GM12873 (cell line): ENCODE results near the gene PKNOX1.

Source experiments
- TF ChIP-seq, protein P1 (sequence below): IDR thresholded peaks from 2 replicates; pipeline ENCODE4 v1.5.1; 2012; ENCODE audit warnings: low read depth, mild to moderate bottlenecking, moderate library complexity, low read length, control low read depth; ENCODE audit not compliant: insufficient read depth; ENCODE audit errors: missing control alignments

Gene PKNOX1

DNA sequence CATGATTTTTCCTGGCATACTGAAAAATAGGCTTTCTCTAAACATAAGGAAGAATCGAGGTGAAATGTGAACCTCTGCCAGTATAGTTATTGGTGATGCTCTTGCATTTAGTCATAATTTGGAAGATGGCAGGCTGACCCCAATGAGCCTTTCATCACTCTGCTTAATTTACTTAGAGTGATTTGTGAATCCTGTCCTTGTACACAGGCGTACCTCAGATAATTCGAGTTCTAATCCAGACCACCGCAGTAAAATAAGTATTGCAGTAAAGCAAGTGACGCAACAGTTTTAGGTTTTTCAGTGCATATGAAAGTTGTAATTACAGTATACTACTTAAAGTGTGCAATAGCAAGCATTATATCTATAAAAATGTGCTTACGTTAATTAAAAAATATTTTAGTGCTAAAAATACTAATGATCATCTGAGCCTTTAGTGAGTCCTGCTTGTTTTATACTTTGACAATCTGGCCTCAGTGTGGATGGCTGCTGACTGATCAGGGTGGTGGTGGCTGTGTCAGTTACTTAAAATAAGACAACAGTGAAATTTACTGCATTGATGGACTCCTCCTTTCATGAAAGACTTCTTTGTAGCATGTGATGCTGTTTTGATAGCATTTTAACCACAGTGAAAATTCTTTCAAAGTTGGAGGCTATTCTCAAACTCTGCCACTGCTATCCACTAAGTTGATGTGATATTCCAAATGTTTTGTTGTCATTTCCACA, 1.7 kb downstream of the PKNOX1 start:
- TF ChIP-seq, protein P1, sequence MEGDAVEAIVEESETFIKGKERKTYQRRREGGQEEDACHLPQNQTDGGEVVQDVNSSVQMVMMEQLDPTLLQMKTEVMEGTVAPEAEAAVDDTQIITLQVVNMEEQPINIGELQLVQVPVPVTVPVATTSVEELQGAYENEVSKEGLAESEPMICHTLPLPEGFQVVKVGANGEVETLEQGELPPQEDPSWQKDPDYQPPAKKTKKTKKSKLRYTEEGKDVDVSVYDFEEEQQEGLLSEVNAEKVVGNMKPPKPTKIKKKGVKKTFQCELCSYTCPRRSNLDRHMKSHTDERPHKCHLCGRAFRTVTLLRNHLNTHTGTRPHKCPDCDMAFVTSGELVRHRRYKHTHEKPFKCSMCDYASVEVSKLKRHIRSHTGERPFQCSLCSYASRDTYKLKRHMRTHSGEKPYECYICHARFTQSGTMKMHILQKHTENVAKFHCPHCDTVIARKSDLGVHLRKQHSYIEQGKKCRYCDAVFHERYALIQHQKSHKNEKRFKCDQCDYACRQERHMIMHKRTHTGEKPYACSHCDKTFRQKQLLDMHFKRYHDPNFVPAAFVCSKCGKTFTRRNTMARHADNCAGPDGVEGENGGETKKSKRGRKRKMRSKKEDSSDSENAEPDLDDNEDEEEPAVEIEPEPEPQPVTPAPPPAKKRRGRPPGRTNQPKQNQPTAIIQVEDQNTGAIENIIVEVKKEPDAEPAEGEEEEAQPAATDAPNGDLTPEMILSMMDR, result no peak

DNA sequence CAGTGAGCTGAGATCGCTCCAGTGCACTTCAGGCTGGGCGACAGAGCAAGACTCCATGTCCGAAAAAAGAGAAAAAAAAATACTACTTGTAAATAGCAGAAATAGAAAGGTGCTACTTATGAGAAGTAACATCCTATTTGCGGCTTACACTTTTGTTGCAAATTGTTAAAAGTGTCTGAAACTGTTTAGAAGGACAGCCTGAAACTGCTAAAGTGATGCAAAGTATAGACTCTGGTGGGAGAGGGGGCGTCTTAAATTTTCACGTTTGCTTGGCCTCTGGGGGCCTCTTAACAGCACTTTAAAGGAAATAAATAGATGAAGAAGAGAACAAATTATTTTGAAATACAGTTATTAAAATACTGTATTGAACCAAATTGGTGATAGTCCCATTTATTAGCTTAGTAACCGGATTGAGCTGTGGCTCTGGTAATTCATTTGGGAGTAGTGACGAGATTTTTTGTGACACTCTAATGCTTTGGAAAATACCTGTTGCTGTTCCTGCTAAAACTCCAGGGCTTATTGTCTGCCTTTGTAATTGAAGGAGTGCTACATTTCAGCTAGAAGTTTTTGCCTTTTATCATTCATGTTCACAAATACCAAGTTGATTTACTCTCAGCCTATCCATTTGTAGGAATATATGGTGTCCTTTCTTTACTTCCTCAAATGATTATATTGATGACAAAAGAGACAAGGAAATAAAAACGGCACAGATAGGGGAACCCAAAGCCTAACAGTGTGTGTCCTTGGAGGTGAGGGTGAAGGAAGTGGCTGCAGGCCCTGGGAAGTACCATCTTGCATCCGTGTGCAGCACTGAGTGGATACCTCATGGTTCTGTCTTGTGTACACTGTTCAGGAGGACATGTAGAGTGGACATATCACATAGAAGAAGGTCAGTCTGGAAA, 6.2 kb downstream of the PKNOX1 start:
- TF ChIP-seq, protein P1, result no peak

DNA sequence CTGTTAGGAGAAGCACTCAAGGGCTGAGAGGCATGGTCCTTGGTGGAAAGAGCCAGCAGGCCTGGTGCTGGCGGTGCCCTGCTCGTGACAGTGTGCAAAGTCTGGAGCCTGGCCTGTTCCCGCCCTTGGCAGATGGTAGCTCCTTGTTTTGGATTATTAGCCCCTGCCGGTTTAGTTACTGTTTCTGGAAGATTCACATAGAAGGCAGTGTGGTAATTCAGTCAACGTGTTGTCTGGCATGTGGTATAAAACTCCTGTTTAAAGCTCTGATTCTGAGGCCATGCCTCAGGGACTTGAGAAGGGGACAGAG, 6.8 kb downstream of the PKNOX1 start:
- TF ChIP-seq, protein P1, result no peak

DNA sequence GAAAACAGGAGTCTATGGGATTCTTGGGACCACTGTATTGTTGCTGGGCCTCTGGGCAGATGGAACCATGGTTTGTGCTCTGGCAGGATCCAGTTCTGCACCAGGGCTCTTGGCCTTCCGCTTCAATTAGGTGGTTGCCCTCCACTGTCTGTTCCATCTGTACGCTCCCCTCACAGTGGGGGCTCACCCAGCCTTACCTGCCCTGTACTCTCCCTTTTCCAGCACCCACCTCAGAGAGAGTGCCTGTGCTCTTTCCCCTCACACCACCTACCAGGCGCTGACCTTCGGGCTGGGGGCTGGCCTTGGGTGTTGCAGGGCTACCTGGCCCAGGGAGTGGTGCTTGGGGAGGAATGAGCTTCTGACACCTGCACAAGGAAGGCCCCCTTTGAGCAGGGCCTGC, 7.5 kb downstream of the PKNOX1 start:
- TF ChIP-seq, protein P1, result no peak

DNA sequence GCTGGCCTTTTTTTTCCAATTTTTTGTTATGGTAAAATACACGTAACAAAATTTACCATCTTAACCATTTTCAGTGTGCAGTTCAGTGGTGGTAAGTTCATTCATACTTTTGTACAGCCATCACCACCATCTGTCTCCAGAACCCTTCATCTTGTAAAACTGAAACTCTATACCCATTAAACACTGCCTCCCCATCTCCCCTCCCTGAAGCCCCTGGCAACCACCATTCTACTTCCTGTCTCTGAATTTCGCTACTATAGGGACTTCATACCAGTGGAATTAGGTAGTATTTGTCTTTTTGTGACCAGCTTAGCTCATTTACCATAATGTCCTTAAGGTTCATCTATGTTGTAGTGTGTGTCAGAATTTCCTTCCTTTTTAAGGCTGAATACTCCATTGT, 8.7 kb downstream of the PKNOX1 start:
- TF ChIP-seq, protein P1, result no peak

DNA sequence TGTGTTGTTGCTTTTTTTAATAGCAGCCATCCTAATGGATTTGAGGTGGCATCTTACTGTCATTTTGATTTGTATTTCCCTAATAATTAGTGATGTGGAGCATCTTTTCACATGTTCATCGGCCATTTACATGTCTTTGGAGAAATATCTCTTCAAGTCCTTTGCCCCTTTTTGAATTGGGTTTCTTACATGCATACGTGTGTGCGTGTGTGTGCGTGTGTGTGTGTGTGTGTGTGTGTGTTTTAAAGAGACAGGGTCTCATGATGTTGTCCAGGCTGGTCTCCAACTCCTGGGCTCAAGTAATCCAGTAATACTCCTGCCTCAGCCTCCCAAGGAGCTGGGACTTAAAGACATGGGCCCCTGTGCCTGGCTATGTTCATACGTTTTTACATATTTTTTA, 9.5 kb downstream of the PKNOX1 start:
- TF ChIP-seq, protein P1, result no peak

DNA sequence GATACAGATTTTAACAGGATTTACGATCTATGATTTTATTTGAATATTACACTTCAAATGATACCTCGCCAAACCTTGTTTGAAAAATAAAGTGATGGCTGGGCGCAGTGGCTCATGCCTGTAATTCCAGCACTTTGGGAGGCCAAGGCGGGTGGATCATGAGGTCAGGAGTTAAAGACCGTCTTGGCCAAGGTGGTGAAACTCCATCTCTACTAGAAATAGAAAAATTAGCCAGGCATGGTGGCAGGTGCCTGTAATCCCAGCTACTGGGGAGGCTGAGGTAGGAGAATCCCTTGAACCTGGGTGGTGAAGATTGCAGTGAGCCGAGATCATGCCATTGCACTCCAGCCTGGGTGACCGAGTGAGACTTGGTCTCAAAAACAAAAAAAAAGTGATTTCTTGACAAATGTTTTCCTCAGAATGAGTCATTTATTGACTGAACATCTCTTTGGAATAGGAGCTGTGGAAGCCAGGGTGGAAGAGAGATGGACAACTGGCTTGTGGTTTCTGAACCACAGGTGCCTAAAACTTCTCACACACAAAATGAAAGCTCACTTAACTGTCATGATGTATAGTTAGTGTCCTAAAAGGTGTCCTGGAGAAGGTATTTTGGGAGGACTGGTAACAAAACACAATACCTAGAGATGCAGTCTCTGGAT, 11.9 kb downstream of the PKNOX1 start:
- TF ChIP-seq, protein P1, result no peak
